T-helper 1 cell treated with Interleukin-12 subunit alpha and Interleukin-12 subunit beta and Interleukin-4 antibody, amounts not matched to agents 30 μg/mL and 1 μg/mL, for 36 hours (primary cell): ENCODE measurements around the gene VRK2.

ENCODE experiments used
- H3K27ac Mint-ChIP-seq: one replicate; pipeline ENCODE4 v1.8.0; 2021; ENCODE audit warnings: mild to moderate bottlenecking, mixed read lengths
- H3K27me3 Mint-ChIP-seq: one replicate; pipeline ENCODE4 v1.8.0; 2021; ENCODE audit warnings: low read depth, mixed read lengths
- H3K36me3 Mint-ChIP-seq: one replicate; pipeline ENCODE4 v1.8.0; 2021; ENCODE audit warnings: low read depth, mixed read lengths
- H3K4me1 Mint-ChIP-seq: one replicate; pipeline ENCODE4 v1.8.0; 2021; ENCODE audit warnings: low read depth, mixed read lengths
- H3K4me3 Mint-ChIP-seq: one replicate; pipeline ENCODE4 v1.8.0; 2021; ENCODE audit warnings: mild to moderate bottlenecking, moderate library complexity, mixed read lengths
- H3K9me3 Mint-ChIP-seq: one replicate; pipeline ENCODE4 v1.8.0; 2021; ENCODE audit warnings: mixed read lengths

Gene VRK2

DNA sequence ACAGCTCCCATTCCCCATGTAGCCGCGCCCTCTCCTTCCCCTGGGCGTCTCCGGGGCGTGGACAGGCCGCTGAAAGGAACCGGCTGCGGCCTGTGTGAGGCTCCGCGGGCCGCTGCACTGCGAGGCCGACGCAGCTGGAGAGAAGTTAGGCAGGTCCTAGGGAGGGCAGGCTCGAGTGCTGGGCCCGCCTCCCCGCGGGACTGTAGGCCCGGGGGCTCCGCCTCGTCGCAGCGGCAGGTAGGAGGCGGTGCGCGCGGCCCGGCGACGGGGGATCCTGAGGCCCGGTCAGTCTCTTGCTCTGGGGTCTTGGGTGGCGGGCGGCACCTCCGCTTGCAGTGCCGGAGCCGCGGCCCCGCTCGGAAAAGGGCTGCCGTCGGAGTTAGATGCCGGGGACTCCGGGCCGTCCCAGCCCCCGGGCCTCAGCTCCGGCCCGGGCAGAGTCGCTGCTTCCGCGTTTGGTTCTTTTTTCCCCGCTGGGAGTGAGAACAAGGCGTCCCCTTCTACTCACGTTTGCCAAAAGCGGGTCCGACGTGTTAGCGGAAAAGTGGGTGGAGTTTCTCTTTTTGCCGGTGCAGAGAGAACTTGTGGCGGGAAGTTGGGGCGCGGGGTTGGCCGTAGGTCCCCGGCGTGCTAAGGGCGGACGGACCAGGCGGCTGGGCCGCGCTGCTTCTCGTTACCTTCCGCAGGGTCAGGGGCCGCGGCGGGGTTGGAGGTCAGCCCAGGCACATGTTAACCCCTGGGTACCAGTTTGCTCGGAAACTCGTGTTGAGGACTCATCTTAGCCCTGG, at the start of gene VRK2:
Gene VRK2 (plus strand): TSS at position 222 of the 788 bp plus-strand sequence. CDS start 2,026 bp downstream, outside the sequence.
- Mint-ChIP-seq H3K27ac (peak within 1 kb of the TSS; percentile 91), H3K4me1 (peaks cover 30% of the 10 kb centered on the region), H3K9me3 (no peaks in the 10 kb centered on the region)

DNA sequence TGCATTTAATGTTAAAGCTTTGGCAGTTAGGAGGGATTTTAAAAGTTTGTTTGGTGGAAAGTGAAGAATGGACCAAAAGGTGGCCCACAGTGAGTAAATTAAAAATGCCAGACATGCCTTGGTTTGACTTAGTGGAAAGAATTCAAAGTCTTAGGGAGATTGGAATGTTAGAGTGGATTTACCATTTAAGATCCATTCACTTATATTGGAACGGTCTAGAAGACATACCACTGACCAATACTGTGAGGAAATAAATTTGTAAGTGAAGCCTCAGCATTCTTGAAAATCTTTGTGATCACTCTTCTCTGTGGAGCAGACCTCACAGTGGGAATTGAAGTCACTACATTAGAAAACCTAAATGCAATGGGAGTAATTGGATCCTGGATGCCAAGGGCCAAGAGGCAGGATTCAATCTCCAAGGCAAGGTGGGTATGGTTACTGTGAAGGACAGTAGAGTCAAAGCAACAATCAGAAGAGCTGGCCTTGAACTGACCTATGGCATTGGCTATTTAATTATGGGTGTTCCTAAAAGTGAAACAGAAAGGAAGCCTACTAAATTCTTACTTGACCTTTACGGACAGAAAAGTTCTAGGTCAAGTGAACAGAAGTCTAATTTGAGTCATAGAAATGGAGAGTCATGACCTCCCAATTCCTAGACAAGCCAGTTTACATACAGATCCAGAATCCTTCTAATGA, 40.2 kb upstream of the VRK2 start:
- H3K27ac Mint-ChIP-seq: no peak overlapping the region
- H3K4me3 Mint-ChIP-seq: no peak overlapping the region
- no peaks in the 10 kb centered on the region for H3K9me3 Mint-ChIP-seq
- H3K4me1 Mint-ChIP-seq: no peaks in the 10 kb centered on the region
- H3K36me3 Mint-ChIP-seq: no peaks in the 10 kb centered on the region
- no peaks in the 10 kb centered on the region for H3K27me3 Mint-ChIP-seq

More for the DNA sequence above, at the start of gene VRK2:
- Mint-ChIP-seq H3K27me3 (no peaks in the 10 kb centered on the region), H3K36me3 (peaks cover 11% of the 10 kb centered on the region), H3K4me3 (peak within 1 kb of the TSS; percentile 87)

DNA sequence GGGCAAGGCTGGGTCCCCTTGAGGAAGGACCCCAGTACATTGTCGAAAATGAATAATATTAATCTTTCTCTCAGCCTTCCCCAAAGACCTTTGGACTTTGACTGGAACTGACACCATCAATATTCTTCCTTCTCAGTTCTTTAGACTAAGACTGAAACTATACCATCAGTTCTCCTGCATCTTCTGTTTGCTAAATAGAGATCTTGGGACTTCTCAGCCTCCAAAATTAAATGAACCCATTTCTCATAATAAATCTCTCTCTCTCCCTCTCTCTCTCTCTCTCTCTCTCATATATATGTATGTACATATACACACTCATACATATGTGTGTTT, 39.7 kb upstream of the VRK2 start:
- H3K4me3 Mint-ChIP-seq: no peak overlapping the region
- H3K9me3 Mint-ChIP-seq: no peaks in the 10 kb centered on the region
- H3K4me1 Mint-ChIP-seq: no peaks in the 10 kb centered on the region
- no peaks in the 10 kb centered on the region for H3K27me3 Mint-ChIP-seq
- H3K27ac Mint-ChIP-seq: no peak overlapping the region
- H3K36me3 Mint-ChIP-seq: no peaks in the 10 kb centered on the region

DNA sequence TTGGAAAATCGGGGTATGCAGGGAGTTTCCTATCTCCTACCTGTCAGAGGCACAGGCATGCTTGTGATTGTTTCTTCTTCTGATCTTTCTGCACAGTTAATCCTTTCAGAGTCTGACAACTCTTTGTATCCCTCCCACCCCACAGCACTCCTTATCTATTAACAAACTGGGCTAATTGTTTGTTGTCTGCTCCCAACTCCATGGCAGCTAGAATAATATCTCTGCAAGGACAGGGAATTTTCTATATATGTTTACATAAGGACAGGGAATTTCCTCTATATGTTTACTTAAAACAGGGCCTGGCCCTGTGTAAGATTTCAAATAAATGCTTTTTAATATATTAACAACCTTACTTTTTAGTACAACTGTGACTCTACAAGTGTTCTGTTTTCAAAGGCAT, 36.0 kb upstream of the VRK2 start:
- H3K9me3 Mint-ChIP-seq: no peaks in the 10 kb centered on the region
- no peak overlapping the region for H3K4me3 Mint-ChIP-seq
- H3K36me3 Mint-ChIP-seq: no peaks in the 10 kb centered on the region
- H3K4me1 Mint-ChIP-seq: no peaks in the 10 kb centered on the region
- no peaks in the 10 kb centered on the region for H3K27me3 Mint-ChIP-seq
- no peak overlapping the region for H3K27ac Mint-ChIP-seq

DNA sequence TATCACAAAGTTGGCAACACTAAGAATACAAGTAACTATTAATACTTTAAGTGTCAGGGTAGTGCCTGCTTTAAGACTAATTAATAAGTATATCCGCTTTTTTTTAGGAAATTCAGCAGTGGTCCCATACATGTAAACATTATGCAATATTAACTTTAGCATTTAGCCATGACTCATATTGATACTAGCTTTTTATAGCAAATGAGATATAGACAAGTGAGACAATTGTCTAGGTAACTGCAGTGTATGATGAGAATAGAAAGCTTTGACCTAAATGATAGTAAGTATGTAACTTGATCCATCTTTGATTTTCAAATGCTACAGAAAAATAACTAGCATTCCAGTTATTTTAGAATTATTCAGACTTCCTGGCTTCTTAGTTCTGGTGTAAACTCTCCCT, 27.4 kb upstream of the VRK2 start:
- Mint-ChIP-seq H3K4me3 (no peak overlapping the region), H3K36me3 (no peaks in the 10 kb centered on the region), H3K4me1 (peaks cover 8% of the 10 kb centered on the region), H3K27me3 (no peaks in the 10 kb centered on the region), H3K9me3 (peaks cover 11% of the 10 kb centered on the region), H3K27ac (no peak overlapping the region)

DNA sequence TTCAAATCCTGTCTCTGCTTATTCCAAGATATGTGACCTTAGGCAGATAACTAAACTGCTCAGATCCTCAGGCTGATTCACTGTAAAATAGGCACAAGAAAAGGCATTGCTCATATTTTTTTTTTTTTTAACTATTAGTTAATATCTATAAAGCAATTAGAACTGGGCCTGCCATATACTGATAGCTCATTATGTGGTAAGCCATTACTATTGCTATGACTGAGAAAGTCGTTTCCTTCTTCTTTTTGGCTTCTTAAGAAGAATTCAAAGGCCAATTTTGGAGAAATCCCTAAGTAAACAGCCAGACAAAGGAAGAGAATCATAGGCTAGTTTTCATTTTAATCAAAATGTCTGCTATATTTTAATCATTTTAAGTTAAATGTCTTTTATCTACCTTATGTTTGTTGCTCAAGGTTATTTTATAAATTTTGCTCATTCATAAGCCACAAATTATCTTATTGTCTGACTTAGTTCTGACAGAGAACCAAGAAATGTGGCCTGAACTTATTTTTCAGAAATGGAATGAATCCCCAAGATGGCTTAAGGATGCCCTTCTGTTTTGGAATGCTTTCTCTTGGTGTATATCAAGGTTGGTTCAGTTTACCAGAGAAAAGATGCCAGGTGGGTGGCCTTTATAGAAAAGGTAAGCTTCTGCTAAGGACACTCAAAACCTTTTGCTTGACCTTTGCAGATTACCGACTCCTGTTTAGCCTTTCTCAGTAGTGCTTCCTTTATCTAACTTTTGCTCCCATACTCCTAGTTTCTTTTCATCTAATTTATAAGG, 21.3 kb upstream of the VRK2 start:
- Mint-ChIP-seq H3K27ac (no peak overlapping the region), H3K36me3 (no peaks in the 10 kb centered on the region), H3K4me1 (peaks cover 8% of the 10 kb centered on the region)

DNA sequence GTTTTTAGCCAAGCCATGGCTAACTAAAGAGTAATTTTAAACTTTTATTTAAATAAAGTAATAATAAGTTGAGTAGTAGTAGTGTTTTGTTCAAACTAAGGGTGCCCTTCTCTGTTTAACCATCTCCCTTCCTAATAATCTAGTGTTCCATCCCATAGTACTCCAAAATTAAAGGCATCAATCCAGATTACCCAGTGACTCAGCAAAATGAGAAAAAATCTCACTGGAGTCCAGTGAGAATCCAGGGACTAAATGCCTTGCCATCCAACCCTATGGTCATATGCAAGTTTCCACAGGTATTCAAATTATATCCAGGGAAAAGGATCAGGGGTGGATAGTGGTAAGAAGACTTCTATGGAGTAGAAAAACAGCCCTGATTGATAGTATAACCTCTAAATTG, 19.6 kb upstream of the VRK2 start:
- H3K4me1 Mint-ChIP-seq: peaks cover 8% of the 10 kb centered on the region
- H3K27ac Mint-ChIP-seq: no peak overlapping the region
- H3K27me3 Mint-ChIP-seq: no peaks in the 10 kb centered on the region
- H3K4me3 Mint-ChIP-seq: no peak overlapping the region
- H3K36me3 Mint-ChIP-seq: no peaks in the 10 kb centered on the region
- peaks cover 2% of the 10 kb centered on the region for H3K9me3 Mint-ChIP-seq

More for the DNA sequence above, 21.3 kb upstream of the VRK2 start:
- Mint-ChIP-seq H3K4me3 (no peak overlapping the region), H3K27me3 (no peaks in the 10 kb centered on the region), H3K9me3 (peaks cover 2% of the 10 kb centered on the region)

DNA sequence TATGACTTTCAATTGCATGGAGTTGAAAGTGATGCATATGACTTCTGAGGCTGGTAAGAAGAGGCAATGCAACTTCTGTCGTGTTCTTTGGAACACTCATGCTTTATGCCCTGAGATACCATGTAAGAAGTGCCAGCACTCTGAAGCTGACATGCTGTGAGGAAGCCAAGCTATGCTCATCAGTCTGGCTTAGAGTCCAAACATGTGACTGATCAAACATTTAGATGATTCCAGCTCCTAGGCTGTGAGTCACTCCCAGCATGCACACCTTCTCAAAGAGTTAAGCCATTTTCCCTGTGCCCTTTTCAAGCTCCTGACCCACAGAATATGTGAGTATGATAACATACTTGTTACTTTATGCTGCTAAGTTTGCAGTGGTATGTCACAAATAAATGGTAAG, 15.8 kb upstream of the VRK2 start:
- H3K36me3 Mint-ChIP-seq: no peaks in the 10 kb centered on the region
- H3K27ac Mint-ChIP-seq: no peak overlapping the region
- no peaks in the 10 kb centered on the region for H3K27me3 Mint-ChIP-seq
- no peaks in the 10 kb centered on the region for H3K4me1 Mint-ChIP-seq
- H3K4me3 Mint-ChIP-seq: no peak overlapping the region
- no peaks in the 10 kb centered on the region for H3K9me3 Mint-ChIP-seq

DNA sequence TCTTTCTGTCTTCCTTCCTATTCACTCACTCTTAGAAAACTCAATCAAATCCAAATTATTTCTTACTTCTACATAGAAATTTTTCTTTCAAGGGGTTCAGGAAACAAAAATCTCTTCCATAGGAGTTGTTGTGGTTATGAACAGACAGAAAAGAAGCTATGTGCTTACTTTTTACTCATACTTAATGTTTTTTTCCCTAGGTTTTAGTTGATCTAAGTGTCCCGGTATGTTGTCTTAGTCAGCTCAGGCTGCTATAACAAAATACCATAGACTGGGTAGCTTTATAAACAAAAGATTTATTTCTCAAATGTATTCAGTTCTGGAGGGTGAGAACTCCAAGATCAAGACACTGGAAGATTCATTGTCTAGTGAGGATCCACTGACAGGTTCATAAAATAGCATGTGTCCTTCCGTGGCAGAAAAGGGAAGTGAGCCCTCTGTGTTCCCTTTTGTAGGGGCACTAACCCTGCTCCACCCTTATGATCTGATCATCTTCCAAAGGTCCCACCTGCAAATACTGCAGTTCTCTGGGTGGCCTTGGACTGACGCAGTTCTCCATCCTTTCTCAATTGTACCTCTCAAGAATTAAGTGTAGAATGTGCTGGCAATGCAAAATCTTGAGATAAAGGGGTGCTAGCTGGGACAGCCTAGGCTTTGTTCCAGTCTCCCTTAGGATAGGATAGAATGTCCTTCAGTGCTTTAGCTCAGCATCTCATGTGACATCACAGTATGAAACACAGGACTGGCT, 14.4 kb upstream of the VRK2 start:
- Mint-ChIP-seq H3K36me3 (no peaks in the 10 kb centered on the region), H3K27ac (no peak overlapping the region), H3K9me3 (no peaks in the 10 kb centered on the region), H3K4me1 (no peaks in the 10 kb centered on the region), H3K4me3 (no peak overlapping the region), H3K27me3 (no peaks in the 10 kb centered on the region)

DNA sequence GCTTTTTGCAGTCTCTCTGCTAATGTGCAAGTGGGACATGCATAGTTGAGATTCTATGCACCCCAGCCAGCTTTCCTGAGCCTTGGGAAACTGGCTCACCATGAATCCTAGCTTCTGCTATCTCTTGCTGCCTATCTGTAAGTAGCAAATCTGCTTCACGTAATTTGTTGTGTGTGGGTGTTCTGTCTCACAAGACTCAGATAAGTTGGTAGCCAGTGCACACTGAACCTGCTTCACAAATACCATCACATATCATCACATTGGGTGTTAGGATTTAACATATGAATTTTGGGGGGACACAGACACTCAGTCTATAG, 13.9 kb upstream of the VRK2 start:
- H3K4me3 Mint-ChIP-seq: no peak overlapping the region
- no peaks in the 10 kb centered on the region for H3K36me3 Mint-ChIP-seq
- H3K27me3 Mint-ChIP-seq: no peaks in the 10 kb centered on the region
- no peaks in the 10 kb centered on the region for H3K9me3 Mint-ChIP-seq
- H3K4me1 Mint-ChIP-seq: no peaks in the 10 kb centered on the region
- no peak overlapping the region for H3K27ac Mint-ChIP-seq

DNA sequence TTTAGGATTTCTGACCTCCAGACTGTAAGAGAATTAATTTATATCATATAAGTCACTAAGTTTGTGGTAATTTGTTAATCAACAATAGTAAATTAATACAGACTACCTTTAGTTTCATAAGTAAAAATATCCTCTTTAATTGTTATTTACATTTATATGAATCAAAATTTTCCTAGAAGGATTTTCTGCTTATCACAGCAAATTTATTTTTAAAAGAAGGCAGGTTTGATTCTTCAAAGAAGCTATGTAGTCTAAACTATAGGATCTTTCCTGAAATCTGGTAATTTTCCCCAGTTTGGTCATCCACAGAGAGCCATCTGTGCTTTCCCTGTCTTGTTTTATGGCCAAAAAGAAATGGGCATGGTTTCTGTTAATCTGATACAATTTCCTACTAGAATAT, 13.1 kb upstream of the VRK2 start:
- H3K36me3 Mint-ChIP-seq: peaks cover 4% of the 10 kb centered on the region
- peaks cover 2% of the 10 kb centered on the region for H3K4me1 Mint-ChIP-seq
- H3K4me3 Mint-ChIP-seq: no peak overlapping the region
- H3K9me3 Mint-ChIP-seq: peaks cover 4% of the 10 kb centered on the region
- H3K27me3 Mint-ChIP-seq: no peaks in the 10 kb centered on the region
- H3K27ac Mint-ChIP-seq: no peak overlapping the region

DNA sequence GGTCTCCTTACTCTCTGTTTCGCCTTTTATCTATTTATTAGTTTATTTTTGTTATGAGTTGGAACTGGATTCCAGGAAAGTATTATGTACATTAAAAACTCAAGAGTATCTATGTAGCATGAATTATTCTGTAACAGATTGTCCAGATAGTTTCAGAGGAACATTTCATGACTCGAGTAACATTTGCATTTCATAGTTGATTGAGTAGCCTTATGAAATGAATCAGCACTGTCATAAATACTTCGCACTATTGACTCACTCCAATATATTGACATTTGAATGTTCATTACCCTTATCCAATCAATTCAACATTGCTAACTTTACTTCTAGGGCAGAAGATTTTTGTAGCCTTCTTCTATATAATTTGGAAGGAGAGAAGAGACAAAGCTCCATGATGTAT, 11.3 kb upstream of the VRK2 start:
- H3K27me3 Mint-ChIP-seq: no peaks in the 10 kb centered on the region
- H3K36me3 Mint-ChIP-seq: peaks cover 5% of the 10 kb centered on the region
- peaks cover 6% of the 10 kb centered on the region for H3K9me3 Mint-ChIP-seq
- no peak overlapping the region for H3K4me3 Mint-ChIP-seq
- H3K4me1 Mint-ChIP-seq: peaks cover 8% of the 10 kb centered on the region
- H3K27ac Mint-ChIP-seq: no peak overlapping the region

DNA sequence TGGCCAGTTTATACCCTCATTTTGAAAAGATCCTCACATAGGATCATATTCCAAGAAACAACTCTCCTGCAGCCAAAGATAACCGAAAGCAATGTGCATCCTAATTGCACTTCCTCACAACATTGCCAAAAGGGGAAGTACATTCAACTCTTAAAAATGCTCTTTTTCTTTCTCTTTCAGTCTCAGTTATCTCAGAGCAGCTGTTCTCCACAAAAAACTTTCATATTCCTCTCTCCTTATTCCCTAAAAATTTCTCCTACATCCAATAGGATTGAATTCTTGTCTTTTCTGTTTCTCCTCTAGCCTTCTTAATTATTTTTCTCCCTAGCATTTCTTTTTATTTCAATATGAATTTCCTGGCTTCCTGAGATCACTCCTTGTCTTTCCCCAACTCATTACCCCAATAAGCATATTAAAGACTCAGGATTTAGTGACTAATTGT, 7.4 kb upstream of the VRK2 start:
- peaks cover 16% of the 10 kb centered on the region for H3K4me1 Mint-ChIP-seq
- peaks cover 6% of the 10 kb centered on the region for H3K9me3 Mint-ChIP-seq
- H3K4me3 Mint-ChIP-seq: no peak overlapping the region
- no peaks in the 10 kb centered on the region for H3K27me3 Mint-ChIP-seq
- peak overlapping the region; percentile 11 for H3K27ac Mint-ChIP-seq
- H3K36me3 Mint-ChIP-seq: peaks cover 8% of the 10 kb centered on the region

DNA sequence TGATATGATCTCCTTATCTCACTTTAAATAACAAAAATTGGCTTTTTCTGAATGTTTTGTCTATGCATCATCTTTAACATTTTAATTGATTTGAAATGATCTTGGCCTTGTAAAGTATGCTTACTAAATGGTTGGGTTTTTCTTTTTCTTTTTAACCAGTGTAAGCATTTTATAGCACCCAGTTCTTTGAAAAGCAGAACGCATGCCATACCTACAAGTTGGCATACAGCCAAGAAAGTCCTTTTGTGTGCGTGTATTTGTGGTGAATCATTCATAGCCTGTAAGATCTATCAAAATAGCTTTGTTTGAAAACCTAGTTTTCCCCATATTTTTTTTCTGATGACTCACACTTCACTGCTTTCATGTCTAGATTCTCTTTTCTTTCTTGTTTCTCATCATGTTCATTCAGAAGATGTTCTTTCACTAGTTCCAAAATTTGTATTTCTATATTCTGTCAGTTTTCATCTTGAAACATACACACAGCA, 4.1 kb upstream of the VRK2 start:
- Mint-ChIP-seq H3K4me3 (no peak overlapping the region), H3K9me3 (peaks cover 6% of the 10 kb centered on the region), H3K36me3 (peaks cover 8% of the 10 kb centered on the region), H3K27ac (no peak overlapping the region), H3K27me3 (no peaks in the 10 kb centered on the region), H3K4me1 (peaks cover 24% of the 10 kb centered on the region)
